Liver (tissue), 9 donors: ENCODE data around the gene JAZF1. TPM values are rescaled to one million over a fixed set of nuclear protein-coding genes. Genes with fewer than 3 reads are reported as not detected.

Experiments
- DNase-seq: peaks from one replicate; pipeline ENCODE4 v3.0.0-alpha.2; 2017; ENCODE audit warnings: low spot score
- H3K27ac ChIP-seq, 2 donors: one replicate each; pipeline ENCODE4 v1.7.0; 2013; ENCODE audit warnings: inconsistent platforms in 2 of 2, low read length in 2 of 2, control low read depth in 1 of 2, low read depth in 1 of 2, mild to moderate bottlenecking in 1 of 2
- H3K27me3 ChIP-seq, 4 donors: one replicate each; pipeline versions ENCODE4 v1.6.1 to v1.7.0; 2013; ENCODE audit warnings: low read length in 3 of 4, inconsistent platforms in 1 of 4, mild to moderate bottlenecking in 1 of 4, moderate library complexity in 1 of 4; ENCODE audit not compliant: control insufficient read depth in 4 of 4, insufficient read depth in 4 of 4
- H3K36me3 ChIP-seq, 4 donors: one replicate each; pipeline versions ENCODE4 v1.6.1 to v1.7.0; 2013; ENCODE audit warnings: low read length in 3 of 4, mild to moderate bottlenecking in 3 of 4, low read depth in 1 of 4, moderate library complexity in 1 of 4; ENCODE audit not compliant: control insufficient read depth in 4 of 4, insufficient read depth in 3 of 4
- H3K4me1 ChIP-seq, 4 donors: one replicate each; pipeline versions ENCODE4 v1.6.1 to v1.7.0; 2013; ENCODE audit warnings: low read length in 3 of 4, mild to moderate bottlenecking in 3 of 4, moderate library complexity in 1 of 4; ENCODE audit not compliant: control insufficient read depth in 4 of 4, insufficient read depth in 4 of 4
- H3K4me3 ChIP-seq, 3 donors: one replicate each; pipeline versions ENCODE4 v1.6.1 to v1.7.0; 2013; ENCODE audit warnings: low read length in 3 of 3, control low read depth in 1 of 3, low read depth in 1 of 3, mild to moderate bottlenecking in 1 of 3
- H3K9ac ChIP-seq, 2 donors: one replicate each; pipeline ENCODE4 v1.7.0; 2013; ENCODE audit warnings: low read length in 2 of 2, mild to moderate bottlenecking in 2 of 2, moderate library complexity in 2 of 2, control low read depth in 1 of 2, low read depth in 1 of 2
- H3K9me3 ChIP-seq, 4 donors: one replicate each; pipeline versions ENCODE4 v1.6.1 to v1.7.0; 2013; ENCODE audit warnings: low read length in 3 of 4; ENCODE audit not compliant: control insufficient read depth in 4 of 4
- ATF3 ChIP-seq: IDR thresholded peaks from 2 replicates; pipeline ENCODE4 v1.6.1; 2016; ENCODE audit warnings: antibody characterized with exemption
- EGR1 ChIP-seq, 2 donors: IDR thresholded peaks; 2 replicates each; pipeline ENCODE4 v1.6.1; 2016 to 2018; ENCODE audit warnings: antibody characterized with exemption in 2 of 2, low read depth in 2 of 2
- FOXA1 ChIP-seq: IDR thresholded peaks from 2 replicates; pipeline ENCODE4 v1.6.1; 2016; ENCODE audit warnings: antibody characterized with exemption
- FOXA2 ChIP-seq: IDR thresholded peaks from 2 replicates; pipeline ENCODE4 v1.6.1; 2016; ENCODE audit warnings: antibody characterized with exemption
- GABPA ChIP-seq, 2 donors: IDR thresholded peaks in 1 of 2; conservative IDR thresholded peaks in 1 of 2; 2 replicates each; pipeline ENCODE4 v1.6.1; 2016; ENCODE audit warnings: antibody characterized with exemption in 2 of 2, mild to moderate bottlenecking in 1 of 2, moderate library complexity in 1 of 2
- HNF4A ChIP-seq, 2 donors: conservative IDR thresholded peaks; 2 replicates each; pipeline ENCODE4 v1.6.1; 2016; ENCODE audit warnings: antibody characterized with exemption in 2 of 2, mild to moderate bottlenecking in 2 of 2
- HNF4G ChIP-seq: IDR thresholded peaks from 2 replicates; pipeline ENCODE4 v1.6.1; 2016; ENCODE audit warnings: antibody characterized with exemption
- JUND ChIP-seq, 2 donors: IDR thresholded peaks; 2 replicates each; pipeline ENCODE4 v1.6.1; 2016; ENCODE audit warnings: antibody characterized with exemption in 2 of 2
- NR2F2 ChIP-seq: IDR thresholded peaks from 2 replicates; pipeline ENCODE4 v1.6.1; 2016; ENCODE audit warnings: antibody characterized with exemption
- RAD21 ChIP-seq, 2 donors: IDR thresholded peaks; 2 replicates each; pipeline ENCODE4 v1.6.1; 2016; ENCODE audit warnings: antibody characterized with exemption in 2 of 2, mild to moderate bottlenecking in 2 of 2
- REST ChIP-seq: IDR thresholded peaks from 2 replicates; pipeline ENCODE4 v1.6.1; 2016; ENCODE audit warnings: antibody characterized with exemption, mild to moderate bottlenecking
- RXRA ChIP-seq, 2 donors: IDR thresholded peaks; 2 replicates each; pipeline ENCODE4 v1.6.1; 2017 to 2018; ENCODE audit warnings: antibody characterized with exemption in 2 of 2, mild to moderate bottlenecking in 1 of 2
- SP1 ChIP-seq: IDR thresholded peaks from 2 replicates; pipeline ENCODE4 v1.6.1; 2018; ENCODE audit warnings: antibody characterized with exemption, mild to moderate bottlenecking
- TAF1 ChIP-seq: conservative IDR thresholded peaks from 2 replicates; pipeline ENCODE4 v1.6.1; 2016; ENCODE audit warnings: antibody characterized with exemption, mild to moderate bottlenecking
- YY1 ChIP-seq: IDR thresholded peaks from 2 replicates; pipeline ENCODE4 v1.6.1; 2016; ENCODE audit warnings: antibody characterized with exemption, mild to moderate bottlenecking
- WGBS: extraction: QIAGEN DNeasy Blood & Tissue Kit; methylation state at CpG from one replicate; pipeline ENCODE4 v1.1.7; 2013; 5-methylcytosine and 5-hydroxymethylcytosine counted together
- polyA plus RNA-seq, 2 donors: library from polyadenylated mRNA; stranded (reverse) in 1 of 2; unstranded in 1 of 2; fragments of 200-250 nt in 1 of 2; fragments of >200 nt in 1 of 2; fragmentation: Nextera tagmentation in 1 of 2; extraction: Ambion mirVana in 1 of 2; gene quantifications; one replicate each; pipeline versions ENCODE4 v1.2.1 to v1.2.3, GENCODE V29; 2013 to 2015
- total RNA-seq, 2 donors: library from RNA; depleted of rRNA; stranded (reverse); fragments of >200 nt; gene quantifications; one replicate each; pipeline ENCODE4 v1.2.3, GENCODE V29; 2014
- TF ChIP-seq, protein P1 (sequence below): fragments of 150-350 bp; IDR thresholded peaks from 2 replicates; pipeline ENCODE4 v1.5.1; 2017; ENCODE audit warnings: improper control_type of control experiment, low read depth, low read length; ENCODE audit not compliant: missing input control
- TF ChIP-seq, protein P2 (sequence below): IDR thresholded peaks from 2 replicates; pipeline ENCODE4 v1.6.1; 2016; ENCODE audit warnings: antibody characterized with exemption
- donor health status: healthy.
- donor health status: healthy.
- donor health status: healthy.
- donor health status: healthy.
- donor health status: healthy.

Gene JAZF1
- total and polyA plus RNA-seq, 4 donors: 2.7 to 17.8 (median 4.0) TPM

DNA sequence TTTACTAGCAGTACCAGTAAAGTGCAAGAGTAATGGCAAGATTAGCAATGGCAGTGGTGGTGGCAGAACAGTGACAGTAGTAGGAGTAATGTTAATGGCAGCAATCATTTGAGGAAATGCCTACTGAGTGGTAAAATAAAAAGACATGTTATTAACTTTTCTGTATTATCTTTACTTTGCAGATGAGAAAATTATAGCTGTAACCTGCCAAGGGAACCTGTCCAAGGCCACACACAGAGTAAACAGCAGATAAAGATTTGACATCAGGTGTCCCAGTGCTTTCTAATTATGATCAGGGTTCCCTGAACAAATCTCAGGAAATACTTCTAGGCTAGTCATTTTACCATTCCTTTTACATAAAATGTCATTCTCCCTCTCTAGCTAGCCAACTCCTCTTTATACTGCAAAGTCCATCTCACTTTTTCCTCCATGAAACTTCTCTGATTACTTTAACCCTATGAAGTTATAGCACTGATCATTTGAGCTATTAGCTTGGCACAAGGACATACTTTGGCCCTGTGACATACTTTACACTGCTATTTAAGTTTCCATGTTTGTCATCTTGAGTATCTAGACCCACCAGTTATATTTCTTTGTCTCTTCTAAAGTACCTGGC lies 221.6 kb downstream of the JAZF1 start:
- Histone ChIP-seq H3K9ac (no peak overlapping the region), H3K27me3 (no peaks in the 10 kb centered on the region), H3K9me3 (no peaks in the 10 kb centered on the region), H3K27ac (no peak overlapping the region), H3K36me3 (peaks cover 0 to 1% (median 0%) of the 10 kb centered on the region in 4 donors), H3K4me1 (peaks cover 0 to 4% (median 0%) of the 10 kb centered on the region in 4 donors), H3K4me3 (no peak overlapping the region)
- TF ChIP-seq FOXA2 (peak; percentile 12), RAD21 (IDR thresholded peaks at IDR 0.05) (no peak), NR2F2 (no peak), EGR1 (IDR thresholded peaks at IDR 0.05; ENCODE audit: low read depth in 2 of 2) (no peak)
- no peak for DNase-seq

- no peaks in the 10 kb centered on the region for H3K27me3 ChIP-seq
- no peak overlapping the region for H3K9ac ChIP-seq
- no peak overlapping the region for H3K27ac ChIP-seq
- TF ChIP-seq ATF3: no peak
- TF ChIP-seq JUND (IDR thresholded peaks at IDR 0.05): no peak
- no peak for TF ChIP-seq FOXA1
- TF ChIP-seq SP1: no peak
- TF ChIP-seq HNF4G: no peak
- TF ChIP-seq RXRA (IDR thresholded peaks at IDR 0.05): no peak
- no peak for TF ChIP-seq HNF4A (conservative IDR thresholded peaks at IDR 0.05)
- TF ChIP-seq, protein P1, sequence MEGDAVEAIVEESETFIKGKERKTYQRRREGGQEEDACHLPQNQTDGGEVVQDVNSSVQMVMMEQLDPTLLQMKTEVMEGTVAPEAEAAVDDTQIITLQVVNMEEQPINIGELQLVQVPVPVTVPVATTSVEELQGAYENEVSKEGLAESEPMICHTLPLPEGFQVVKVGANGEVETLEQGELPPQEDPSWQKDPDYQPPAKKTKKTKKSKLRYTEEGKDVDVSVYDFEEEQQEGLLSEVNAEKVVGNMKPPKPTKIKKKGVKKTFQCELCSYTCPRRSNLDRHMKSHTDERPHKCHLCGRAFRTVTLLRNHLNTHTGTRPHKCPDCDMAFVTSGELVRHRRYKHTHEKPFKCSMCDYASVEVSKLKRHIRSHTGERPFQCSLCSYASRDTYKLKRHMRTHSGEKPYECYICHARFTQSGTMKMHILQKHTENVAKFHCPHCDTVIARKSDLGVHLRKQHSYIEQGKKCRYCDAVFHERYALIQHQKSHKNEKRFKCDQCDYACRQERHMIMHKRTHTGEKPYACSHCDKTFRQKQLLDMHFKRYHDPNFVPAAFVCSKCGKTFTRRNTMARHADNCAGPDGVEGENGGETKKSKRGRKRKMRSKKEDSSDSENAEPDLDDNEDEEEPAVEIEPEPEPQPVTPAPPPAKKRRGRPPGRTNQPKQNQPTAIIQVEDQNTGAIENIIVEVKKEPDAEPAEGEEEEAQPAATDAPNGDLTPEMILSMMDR: no peak
- no peak for TF ChIP-seq EGR1 (IDR thresholded peaks at IDR 0.05; ENCODE audit: low read depth in 2 of 2)
- no peak for TF ChIP-seq GABPA (IDR thresholded peaks at IDR 0.05 in 1 of 2, conservative IDR thresholded peaks at IDR 0.05 in 1 of 2)
- no peak for TF ChIP-seq YY1
- TF ChIP-seq TAF1: no peak
- no peak for TF ChIP-seq FOXA2
- no peak for DNase-seq
- H3K4me3 ChIP-seq: no peak overlapping the region
- peaks cover 0 to 1% (median 0%) of the 10 kb centered on the region in 4 donors for H3K36me3 ChIP-seq
- H3K9me3 ChIP-seq: no peaks in the 10 kb centered on the region
- 95% methylated on average over 2 of the region's 2 CpGs for WGBS
- H3K4me1 ChIP-seq: peaks cover 0 to 4% (median 0%) of the 10 kb centered on the region in 4 donors
Observed at GRCh38 chr7:27955596-27955995, 225.0 kb downstream of the JAZF1 start.

GRCh38 chr7:27955011-27955410 lies 225.6 kb downstream of the JAZF1 start:
- no peaks in the 10 kb centered on the region for H3K9me3 ChIP-seq
- peaks cover 0 to 1% (median 0%) of the 10 kb centered on the region in 4 donors for H3K36me3 ChIP-seq
- 95% methylated on average over 3 of the region's 3 CpGs for WGBS
- H3K27ac ChIP-seq: no peak overlapping the region
- TF ChIP-seq NR2F2 (no peak), SP1 (no peak), FOXA2 (no peak), GABPA (IDR thresholded peaks at IDR 0.05 in 1 of 2, conservative IDR thresholded peaks at IDR 0.05 in 1 of 2) (no peak), TAF1 (no peak), REST (no peak), RXRA (IDR thresholded peaks at IDR 0.05) (no peak), HNF4G (no peak), JUND (IDR thresholded peaks at IDR 0.05) (no peak), FOXA1 (no peak)
- TF ChIP-seq, protein P2, sequence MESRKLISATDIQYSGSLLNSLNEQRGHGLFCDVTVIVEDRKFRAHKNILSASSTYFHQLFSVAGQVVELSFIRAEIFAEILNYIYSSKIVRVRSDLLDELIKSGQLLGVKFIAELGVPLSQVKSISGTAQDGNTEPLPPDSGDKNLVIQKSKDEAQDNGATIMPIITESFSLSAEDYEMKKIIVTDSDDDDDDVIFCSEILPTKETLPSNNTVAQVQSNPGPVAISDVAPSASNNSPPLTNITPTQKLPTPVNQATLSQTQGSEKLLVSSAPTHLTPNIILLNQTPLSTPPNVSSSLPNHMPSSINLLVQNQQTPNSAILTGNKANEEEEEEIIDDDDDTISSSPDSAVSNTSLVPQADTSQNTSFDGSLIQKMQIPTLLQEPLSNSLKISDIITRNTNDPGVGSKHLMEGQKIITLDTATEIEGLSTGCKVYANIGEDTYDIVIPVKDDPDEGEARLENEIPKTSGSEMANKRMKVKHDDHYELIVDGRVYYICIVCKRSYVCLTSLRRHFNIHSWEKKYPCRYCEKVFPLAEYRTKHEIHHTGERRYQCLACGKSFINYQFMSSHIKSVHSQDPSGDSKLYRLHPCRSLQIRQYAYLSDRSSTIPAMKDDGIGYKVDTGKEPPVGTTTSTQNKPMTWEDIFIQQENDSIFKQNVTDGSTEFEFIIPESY: no peak
- H3K9ac ChIP-seq: no peak overlapping the region
- H3K4me1 ChIP-seq: peaks cover 0 to 4% (median 0%) of the 10 kb centered on the region in 4 donors
- no peak for DNase-seq
- no peaks in the 10 kb centered on the region for H3K27me3 ChIP-seq
- H3K4me3 ChIP-seq: no peak overlapping the region
